NCI-H1048 (cell line): ENCODE results near the gene VIM.
A peak's percentile ranks its signal among the peaks of the same experiment; 100 is the strongest.

ENCODE experiments used
- DNase-seq: peaks from one replicate; lab custom pipeline; 2025; lab: John Stamatoyannopoulos, UW

The VIM gene

GRCh38 chr10:17228091-17229015 lies at the start of gene VIM:
VIM (plus strand) TSS chr10:17228241; CDS start chr10:17229423, 1,182 bp downstream.
- DNase-seq: peak; percentile 32

GRCh38 chr10:17179002-17179401 lies 49.0 kb upstream of the VIM start:
- DNase-seq: no peak

GRCh38 chr10:17181110-17181509 lies 46.9 kb upstream of the VIM start:
- no peak for DNase-seq

GRCh38 chr10:17181751-17182150 lies 46.3 kb upstream of the VIM start:
- DNase-seq: no peak

GRCh38 chr10:17183110-17183509 lies 44.9 kb upstream of the VIM start:
- DNase-seq: no peak

GRCh38 chr10:17185873-17186272 lies 42.2 kb upstream of the VIM start:
- no peak for DNase-seq

- DNase-seq: no peak
Measured at GRCh38 chr10:17188644-17189172, 39.3 kb upstream of the VIM start.

GRCh38 chr10:17190602-17191001 lies 37.4 kb upstream of the VIM start:
- DNase-seq: no peak

GRCh38 chr10:17195083-17195482 lies 33.0 kb upstream of the VIM start:
- no peak for DNase-seq

GRCh38 chr10:17196045-17196444 lies 32.0 kb upstream of the VIM start:
- DNase-seq: no peak

GRCh38 chr10:17196573-17196972 lies 31.5 kb upstream of the VIM start:
- no peak for DNase-seq

GRCh38 chr10:17199351-17199804 lies 28.7 kb upstream of the VIM start:
- no peak for DNase-seq

GRCh38 chr10:17200001-17200911 lies 27.8 kb upstream of the VIM start:
- DNase-seq: no peak

- peak; percentile 71 for DNase-seq
Measured at GRCh38 chr10:17200912-17201793, 26.9 kb upstream of the VIM start, which contains the start of gene TRDMT1. TRDMT1 (minus strand) TSS chr10:17201672; CDS start chr10:17201634, 38 bp downstream.

GRCh38 chr10:17201794-17202116 lies 26.3 kb upstream of the VIM start:
- DNase-seq: no peak

GRCh38 chr10:17202506-17202905 lies 25.5 kb upstream of the VIM start:
- no peak for DNase-seq

- DNase-seq: no peak
Measured at GRCh38 chr10:17202999-17203398, 25.0 kb upstream of the VIM start.

- DNase-seq: no peak
Measured at GRCh38 chr10:17203416-17203815, 24.6 kb upstream of the VIM start.

- no peak for DNase-seq
Measured at GRCh38 chr10:17206210-17206709, 21.8 kb upstream of the VIM start.

GRCh38 chr10:17208476-17208875 lies 19.6 kb upstream of the VIM start:
- DNase-seq: no peak

- DNase-seq: no peak
Measured at GRCh38 chr10:17209302-17209701, 18.7 kb upstream of the VIM start.
